Endothelial cell of umbilical vein (primary cell): Measurements from ENCODE around the gene DCHS1. TPM values are rescaled to one million over a fixed set of nuclear protein-coding genes. Genes with fewer than 3 reads are reported as not detected.

Experiments
- BruUV-seq: library from RNA; stranded (reverse); fragments of 400-500 nt; replicated peaks from 2 replicates; lab custom pipeline; 2021; lab: Mats Ljungman, UMichigan
- CTCF ChIA-PET: fragments of 300-600, 350-600 bp; sonication (Branson Sonifier 250); formaldehyde crosslinking; loops from one replicate; lab custom pipeline; 2021; ENCODE audit warnings: antibody characterized with exemption, inconsistent platforms; lab: Charles Lee
- POLR2A ChIA-PET: fragments of 300-600, 350-600 bp; sonication (Branson Sonifier 250); formaldehyde crosslinking; loops from one replicate; lab custom pipeline; 2021; ENCODE audit warnings: antibody characterized with exemption, inconsistent platforms; lab: Charles Lee
- DNase-seq: peaks from one replicate; pipeline ENCODE4 v3.0.0-alpha.2; 2011; ENCODE audit warnings: low read depth, low spot score
- FAIRE-seq: peaks from 2 replicates; lab custom pipeline; 2011; peaks lifted over from hg19 to GRCh38; lab: Jason Lieb, UNC
- H2AFZ ChIP-seq: 2 replicates; pipeline ENCODE4 v1.6.0; 2012; ENCODE audit warnings: low read depth, low read length, control low read depth, inconsistent platforms
- H3K27ac ChIP-seq: 2 replicates; pipeline ENCODE4 v1.5.1; 2011; ENCODE audit warnings: low read depth, mild to moderate bottlenecking, control low read depth, low read length, moderate library complexity; ENCODE audit not compliant: insufficient read depth
- H3K27me3 ChIP-seq, 2 experiments: 2 replicates each; pipeline versions ENCODE4 v1.6.0 to v1.6.1; 2011; ENCODE audit warnings: low read length in 2 of 2, mixed read lengths in 1 of 2; ENCODE audit not compliant: control insufficient read depth in 2 of 2, insufficient read depth in 2 of 2
- H3K36me3 ChIP-seq, 2 experiments: 2 replicates in 1 of 2; 3 replicates in 1 of 2; pipeline ENCODE4 v1.5.1; 2011; ENCODE audit warnings: low read length in 2 of 2, mild to moderate bottlenecking in 1 of 2, moderate library complexity in 1 of 2; ENCODE audit not compliant: control insufficient read depth in 2 of 2, insufficient read depth in 2 of 2; ENCODE audit errors: extremely low read depth in 1 of 2
- H3K4me1 ChIP-seq: 3 replicates; pipeline ENCODE4 v1.5.1; 2011; ENCODE audit warnings: mild to moderate bottlenecking, low read length; ENCODE audit not compliant: control insufficient read depth, insufficient read depth; ENCODE audit errors: extremely low read depth
- H3K4me2 ChIP-seq: 2 replicates; pipeline ENCODE4 v1.6.1; 2011; ENCODE audit warnings: low read length, control low read depth, mixed read lengths; ENCODE audit not compliant: insufficient read depth
- H3K4me3 ChIP-seq, 3 experiments: fragments of 200-600 bp in 1 of 3; sonication (generic), shearing (Covaris generic) in 1 of 3; replicated peaks in 1 of 3; 2 replicates each; pipeline ENCODE4 v1.5.1; 2011 to 2016; ENCODE audit warnings: control low read depth in 3 of 3, low read length in 3 of 3, mild to moderate bottlenecking in 2 of 3, inconsistent platforms in 1 of 3, low read depth in 1 of 3, moderate library complexity in 1 of 3; ENCODE audit not compliant: insufficient read depth in 1 of 3
- H3K79me2 ChIP-seq: 2 replicates; pipeline ENCODE4 v1.6.0; 2012; ENCODE audit warnings: low read length, inconsistent platforms; ENCODE audit not compliant: control insufficient read depth, insufficient read depth
- H3K9ac ChIP-seq: replicated peaks from 2 replicates; pipeline ENCODE3; 2011; ENCODE audit warnings: low read length, control low read depth; ENCODE audit not compliant: insufficient read depth; ENCODE audit errors: extremely low read depth
- H3K9me1 ChIP-seq: replicated peaks from 3 replicates; pipeline ENCODE4 v1.6.0; 2011; ENCODE audit warnings: mild to moderate bottlenecking, low read length; ENCODE audit not compliant: control insufficient read depth, insufficient read depth; ENCODE audit errors: extremely low read depth
- H3K9me3 ChIP-seq: replicated peaks from 2 replicates; pipeline ENCODE4 v1.5.1; 2012; ENCODE audit warnings: low read length, inconsistent platforms; ENCODE audit not compliant: control insufficient read depth, insufficient read depth
- H4K20me1 ChIP-seq: replicated peaks from 2 replicates; pipeline ENCODE3; 2011; ENCODE audit warnings: mild to moderate bottlenecking, low read length; ENCODE audit not compliant: control insufficient read depth, insufficient read depth; ENCODE audit errors: extremely low read depth
- EZH2 ChIP-seq: IDR thresholded peaks from 2 replicates; pipeline ENCODE4 v1.6.1; 2012; ENCODE audit warnings: borderline replicate concordance, low read depth, mild to moderate bottlenecking, moderate library complexity, low read length, inconsistent platforms; ENCODE audit not compliant: severe bottlenecking
- FOS ChIP-seq: IDR thresholded peaks from 2 replicates; pipeline ENCODE4 v1.6.1; 2011; ENCODE audit warnings: mild to moderate bottlenecking, low read length, moderate library complexity, borderline replicate concordance; ENCODE audit not compliant: insufficient read depth
- GATA2 ChIP-seq: IDR thresholded peaks from 2 replicates; pipeline ENCODE4 v1.7.0; 2011; ENCODE audit warnings: low read depth, mild to moderate bottlenecking, moderate library complexity, mixed read lengths, low read length; ENCODE audit not compliant: insufficient read length, insufficient read depth
- JUN ChIP-seq: IDR thresholded peaks from 2 replicates; pipeline ENCODE4 v1.6.1; 2011; ENCODE audit warnings: borderline replicate concordance, low read depth; ENCODE audit not compliant: insufficient read length, insufficient read depth
- MAX ChIP-seq: IDR thresholded peaks from 2 replicates; pipeline ENCODE4 v1.6.1; 2011; ENCODE audit not compliant: insufficient read depth, insufficient read length
- MYC ChIP-seq: IDR thresholded peaks from one replicate; pipeline ENCODE4 v1.6.1; 2011; ENCODE audit warnings: mild to moderate bottlenecking, low read depth, low read length
- POLR2A ChIP-seq: IDR thresholded peaks from 2 replicates; pipeline ENCODE4 v1.6.1; 2012; ENCODE audit warnings: low read depth, mild to moderate bottlenecking, control low read depth, low read length
- POLR2AphosphoS5 ChIP-seq: IDR thresholded peaks from 2 replicates; pipeline ENCODE4 v1.6.1; 2012; ENCODE audit warnings: low read depth, mild to moderate bottlenecking, control low read depth, low read length, moderate library complexity; ENCODE audit not compliant: insufficient read depth
- dilution Hi-C: fragments of 300-500 bp; cut with MboI; formaldehyde crosslinking; loops from one replicate; pipeline ENCODE4 v1.15.0; 2019; ENCODE audit warnings: low sequenced_read_pairs; ENCODE audit not compliant: extremely low pct_ligation_motif_present
- intact Hi-C: fragments of 100-400 bp; cut with micrococcal nuclease; formaldehyde crosslinking; loops from one replicate; pipeline ENCODE4 v1.10.0; 2022
- polyA plus RNA-seq, 4 experiments: library from polyadenylated mRNA; depleted of rRNA in 3 of 4; stranded (reverse) in 3 of 4; unstranded in 1 of 4; fragments of >200 nt; gene quantifications; 2 replicates each; pipeline versions ENCODE4 v1.2.1 to v1.2.3, GENCODE V29; 2011 to 2012; ENCODE audit warnings: missing spikeins in 1 of 4
- total RNA-seq: library from RNA; stranded (reverse); gene quantifications from 2 replicates; pipeline ENCODE4 v1.2.3, GENCODE V29; 2021
- TF ChIP-seq, protein P1 (sequence below), 2 donors: IDR thresholded peaks; 1 replicate in 1 of 2; 2 replicates in 1 of 2; pipeline ENCODE4 v1.5.1; 2011; ENCODE audit warnings: low read length in 2 of 2, mild to moderate bottlenecking in 2 of 2, moderate library complexity in 2 of 2, control low read depth in 1 of 2, inconsistent platforms in 1 of 2, low read depth in 1 of 2; ENCODE audit not compliant: insufficient read depth in 1 of 2; ENCODE audit errors: extremely low read depth in 1 of 2

Gene DCHS1
- total and polyA plus RNA-seq, 2 donors (not counting 3 experiments of a cell fraction or from before 2014, with no cell fraction given), result 56.2 to 73.0 TPM

DNA sequence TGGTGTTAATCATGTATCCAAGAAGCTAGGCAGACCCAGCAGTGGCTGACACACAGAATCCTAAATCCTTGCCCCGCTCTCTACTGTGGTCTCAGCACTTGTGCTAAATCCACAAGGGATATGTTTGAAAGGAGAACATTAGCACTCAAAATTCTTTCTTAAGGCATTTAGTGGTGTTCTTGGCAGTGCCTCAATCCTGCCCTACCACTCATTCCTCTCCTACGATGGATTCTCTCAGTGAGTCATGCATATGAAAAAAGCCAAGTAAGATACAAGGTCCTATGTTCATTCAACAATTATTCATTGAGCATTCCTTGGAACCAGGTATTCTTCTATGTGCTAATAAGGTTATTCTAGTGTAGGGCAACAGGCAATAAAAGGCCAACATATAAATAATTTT lies 83.4 kb downstream of the DCHS1 start:
- Histone ChIP-seq H3K4me1 (peaks cover 25% of the 10 kb centered on the region), H2AFZ (no peak overlapping the region), H3K9me3 (no peaks in the 10 kb centered on the region), H3K27me3 (no peaks in the 10 kb centered on the region), H3K9me1 (no peaks in the 10 kb centered on the region), H3K4me2 (no peak overlapping the region), H3K36me3 (no peaks in the 10 kb centered on the region), H3K27ac (no peak overlapping the region), H4K20me1 (no peaks in the 10 kb centered on the region), H3K9ac (no peak overlapping the region), H3K79me2 (no peaks in the 10 kb centered on the region), H3K4me3 (no peak overlapping the region)
- TF ChIP-seq MYC (no peak), FOS (peak; percentile 25), POLR2A (no peak)
- DNase-seq (no peak), FAIRE-seq (no peak)
- ChIA-PET CTCF (no interaction called here), POLR2A (no interaction called here)
- no TSS peak for BruUV-seq
- intact Hi-C loops (no loop called here), dilution Hi-C loops (no loop called here)

DNA sequence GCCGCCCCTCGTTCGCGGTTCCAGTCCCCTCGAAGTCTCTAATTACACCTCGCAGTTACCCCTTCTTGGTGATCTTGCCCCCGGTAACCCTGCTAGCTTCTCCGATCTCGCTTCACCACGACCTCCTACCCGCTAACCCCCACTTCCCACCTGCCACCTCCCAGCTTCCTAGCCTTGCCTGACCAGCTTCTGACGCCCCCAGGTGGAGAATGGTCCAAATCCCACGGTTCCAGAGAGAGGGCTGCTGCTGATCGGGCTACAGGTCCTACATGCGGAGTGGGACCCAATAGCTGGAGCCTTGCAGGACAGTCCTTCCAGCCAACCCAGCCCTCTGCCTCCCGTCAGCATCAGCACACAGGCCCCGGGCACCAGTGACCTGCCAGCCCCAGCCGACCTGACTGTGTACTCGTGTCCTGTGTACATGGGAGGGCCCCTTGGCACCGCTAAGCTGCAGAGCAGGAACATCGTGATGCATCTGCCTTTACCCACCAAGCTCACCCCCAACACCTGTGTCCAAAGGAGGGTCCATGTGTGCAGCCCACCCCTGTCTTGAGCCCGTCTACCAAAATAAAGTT lies 84.1 kb downstream of the DCHS1 start:
- no peak overlapping the region for H3K4me2 ChIP-seq
- no peak for DNase-seq

More for the DNA sequence above, 84.1 kb downstream of the DCHS1 start:
- Histone ChIP-seq H3K27me3 (no peaks in the 10 kb centered on the region), H3K9me3 (no peaks in the 10 kb centered on the region), H3K36me3 (no peaks in the 10 kb centered on the region), H4K20me1 (no peaks in the 10 kb centered on the region), H3K9ac (no peak overlapping the region), H3K4me3 (no peak overlapping the region), H3K9me1 (no peaks in the 10 kb centered on the region), H2AFZ (no peak overlapping the region), H3K4me1 (peaks cover 18% of the 10 kb centered on the region), H3K79me2 (no peaks in the 10 kb centered on the region), H3K27ac (no peak overlapping the region)
- no TSS peak for BruUV-seq
- FAIRE-seq, result no peak
- TF ChIP-seq MAX, result no peak
- TF ChIP-seq FOS, result no peak
- TF ChIP-seq, protein P1, sequence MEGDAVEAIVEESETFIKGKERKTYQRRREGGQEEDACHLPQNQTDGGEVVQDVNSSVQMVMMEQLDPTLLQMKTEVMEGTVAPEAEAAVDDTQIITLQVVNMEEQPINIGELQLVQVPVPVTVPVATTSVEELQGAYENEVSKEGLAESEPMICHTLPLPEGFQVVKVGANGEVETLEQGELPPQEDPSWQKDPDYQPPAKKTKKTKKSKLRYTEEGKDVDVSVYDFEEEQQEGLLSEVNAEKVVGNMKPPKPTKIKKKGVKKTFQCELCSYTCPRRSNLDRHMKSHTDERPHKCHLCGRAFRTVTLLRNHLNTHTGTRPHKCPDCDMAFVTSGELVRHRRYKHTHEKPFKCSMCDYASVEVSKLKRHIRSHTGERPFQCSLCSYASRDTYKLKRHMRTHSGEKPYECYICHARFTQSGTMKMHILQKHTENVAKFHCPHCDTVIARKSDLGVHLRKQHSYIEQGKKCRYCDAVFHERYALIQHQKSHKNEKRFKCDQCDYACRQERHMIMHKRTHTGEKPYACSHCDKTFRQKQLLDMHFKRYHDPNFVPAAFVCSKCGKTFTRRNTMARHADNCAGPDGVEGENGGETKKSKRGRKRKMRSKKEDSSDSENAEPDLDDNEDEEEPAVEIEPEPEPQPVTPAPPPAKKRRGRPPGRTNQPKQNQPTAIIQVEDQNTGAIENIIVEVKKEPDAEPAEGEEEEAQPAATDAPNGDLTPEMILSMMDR (IDR thresholded peaks at IDR 0.05; ENCODE audit: extremely low read depth in 1 of 2, insufficient read depth in 1 of 2, low read depth in 1 of 2, low read length in 2 of 2), result no peak
- no peak for TF ChIP-seq POLR2AphosphoS5
- TF ChIP-seq POLR2A, result no peak
- TF ChIP-seq GATA2, result no peak
- no peak for TF ChIP-seq EZH2
- TF ChIP-seq MYC, result no peak
- TF ChIP-seq JUN, result no peak
- ChIA-PET POLR2A (no interaction called here), CTCF (interaction anchor here (0.9 to 1.4 kb wide), 2 partner anchors 10 to 40 kb away, joined by 3 to 5 read pairs; no protein-coding TSS in a partner anchor)
- intact Hi-C loops, result no loop called here
- dilution Hi-C loops, result no loop called here
